HG03045 (cell line): ENCODE measurements around the gene KCTD7.
"Not testable (repeated sequence)": the region's sequence is repeated elsewhere in the genome, so short reads cannot be mapped to it uniquely, and the experiment has no call there.

Experiments used
- ATAC-seq: cut with Tn5 transposase; IDR thresholded peaks from one replicate; pipeline ENCODE4 v1.9.1; 2021; ENCODE audit warnings: mild to moderate bottlenecking, moderate library complexity; ENCODE audit not compliant: unreplicated experiment

The KCTD7 gene

GRCh38 chr7:66615699-66616098 is 13.0 kb upstream of the KCTD7 start:
- ATAC-seq = no peak

- no peak for ATAC-seq
These were observed 11.4 kb upstream of the KCTD7 start for GRCh38 chr7:66617295-66617694.

- ATAC-seq = not testable (repeated sequence)
These were observed 9.2 kb upstream of the KCTD7 start for GRCh38 chr7:66619341-66619948.

- ATAC-seq = no peak
These were observed 2.2 kb upstream of the KCTD7 start for GRCh38 chr7:66626331-66626934.

- no peak for ATAC-seq
These were observed 1.5 kb upstream of the KCTD7 start for GRCh38 chr7:66627151-66627681.

GRCh38 chr7:66627881-66628360 is 760 bp upstream of the KCTD7 start:
- peak; percentile 7 for ATAC-seq

- ATAC-seq = no peak
These were observed 761 bp downstream of the KCTD7 start for GRCh38 chr7:66629222-66630062.

- no peak for ATAC-seq
These were observed 1.9 kb downstream of the KCTD7 start for GRCh38 chr7:66630531-66630930.

GRCh38 chr7:66631471-66631870 is 2.8 kb downstream of the KCTD7 start:
- no peak for ATAC-seq

GRCh38 chr7:66634816-66635215 is 6.1 kb downstream of the KCTD7 start:
- ATAC-seq = no peak

GRCh38 chr7:66635322-66635981 is 6.8 kb downstream of the KCTD7 start:
- ATAC-seq = not testable (repeated sequence)

GRCh38 chr7:66635982-66636546 is 7.4 kb downstream of the KCTD7 start:
- ATAC-seq = not testable (repeated sequence)

GRCh38 chr7:66638309-66639099 is 9.8 kb downstream of the KCTD7 start:
- no peak for ATAC-seq

GRCh38 chr7:66639773-66640172 is 11.1 kb downstream of the KCTD7 start:
- no peak for ATAC-seq

- ATAC-seq = no peak
These were observed 12.3 kb downstream of the KCTD7 start for GRCh38 chr7:66640802-66641525.

GRCh38 chr7:66641526-66641871 is 12.8 kb downstream of the KCTD7 start:
- ATAC-seq = no peak

- ATAC-seq = no peak
These were observed 13.5 kb downstream of the KCTD7 start for GRCh38 chr7:66642186-66642585.

GRCh38 chr7:66642932-66643331 is 14.3 kb downstream of the KCTD7 start:
- ATAC-seq = no peak

GRCh38 chr7:66643395-66643794 is 14.7 kb downstream of the KCTD7 start:
- no peak for ATAC-seq
